HG03469 (cell line): ENCODE data around the gene ATP5F1C.

Source experiments
- ATAC-seq: cut with Tn5 transposase; IDR thresholded peaks from one replicate; pipeline ENCODE4 v1.9.1; 2021; ENCODE audit warnings: mild to moderate bottlenecking, moderate library complexity, moderate number of reproducible peaks; ENCODE audit not compliant: unreplicated experiment

Gene ATP5F1C

DNA sequence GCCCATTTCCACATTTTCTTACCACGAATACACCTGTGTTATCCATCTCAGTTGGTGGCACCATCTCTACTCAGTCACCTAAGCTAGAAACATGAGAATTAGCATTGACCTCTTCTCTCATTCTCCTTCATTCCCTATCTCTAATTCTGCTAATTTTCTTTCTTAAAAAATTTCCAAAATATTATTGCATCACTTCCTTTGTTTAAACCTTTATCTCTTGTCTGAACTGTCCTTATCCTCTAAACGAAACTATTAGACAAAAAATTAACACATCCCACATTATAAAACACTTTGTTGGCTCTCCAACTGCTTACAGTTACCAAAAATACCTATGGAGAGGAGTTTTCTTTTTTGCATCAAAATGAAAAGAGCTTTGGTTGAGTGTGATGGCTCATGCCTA is 48.6 kb downstream of the ATP5F1C start:
- ATAC-seq = no peak

DNA sequence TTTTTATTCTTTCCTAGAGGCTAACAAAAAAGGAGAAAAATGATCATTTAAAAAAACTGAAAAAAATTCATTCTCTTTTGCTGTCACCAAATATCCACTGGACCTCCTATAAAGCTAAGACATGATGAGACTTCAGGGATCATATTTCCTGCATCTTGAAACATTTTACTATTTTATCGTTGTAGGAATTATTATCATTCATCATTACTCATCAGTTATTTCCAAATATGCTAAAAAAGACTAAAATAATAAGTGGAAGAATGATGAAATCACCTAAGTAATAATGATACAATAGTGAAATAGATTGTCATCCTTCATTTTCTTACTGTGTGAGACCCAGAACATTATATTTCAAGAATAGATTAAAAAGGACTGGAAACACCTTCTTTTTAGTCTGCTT is 58.6 kb downstream of the ATP5F1C start:
- no peak for ATAC-seq

DNA sequence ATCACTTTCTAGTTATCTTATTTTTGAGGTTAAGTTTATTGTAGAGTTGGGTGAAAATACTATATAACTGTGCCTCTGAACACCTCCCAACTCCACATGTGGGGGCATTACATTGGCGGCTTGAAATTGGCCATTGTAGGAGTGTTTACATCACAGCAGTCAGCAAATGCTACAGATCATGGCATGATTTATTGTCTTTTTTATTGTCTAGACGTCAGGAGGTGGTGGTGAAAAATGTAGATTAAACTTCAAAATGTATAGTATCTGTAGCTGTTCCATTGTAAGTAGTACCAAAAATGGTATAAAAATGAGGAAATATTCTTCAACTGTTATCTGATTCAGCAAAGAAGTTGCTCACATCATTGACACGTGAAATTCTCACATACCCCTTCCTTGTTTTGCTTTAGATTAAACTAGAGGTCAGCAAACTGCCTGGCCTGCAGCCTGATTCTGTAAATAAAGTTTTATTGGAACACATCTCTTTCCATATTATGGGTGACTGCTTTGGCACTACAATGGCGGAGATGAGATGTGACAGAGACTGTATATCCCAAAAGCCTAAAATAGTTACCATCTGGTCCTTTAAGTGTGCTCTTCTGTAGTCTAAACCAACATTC is 65.4 kb downstream of the ATP5F1C start:
- no peak for ATAC-seq

GRCh38 chr10:7853890-7854289 is 65.9 kb downstream of the ATP5F1C start:
- ATAC-seq = no peak

- no peak for ATAC-seq
Measured at GRCh38 chr10:7855205-7855604, 67.2 kb downstream of the ATP5F1C start.

GRCh38 chr10:7856678-7857077 is 68.7 kb downstream of the ATP5F1C start:
- no peak for ATAC-seq

- no peak for ATAC-seq
Measured at GRCh38 chr10:7857262-7857661, 69.3 kb downstream of the ATP5F1C start.
